T-helper 2 cell (primary cell): Measurements from ENCODE around the gene SLC5A10.

Experiments used
- DNase-seq, 5 experiments: peaks; one replicate each; pipeline versions ENCODE4 v3.0.0 to v3.0.0-alpha.2; 2012 to 2022

Gene SLC5A10

GRCh38 chr17:18965530-18966236, 13.7 kb downstream of the SLC5A10 start:
- no peak for DNase-seq

DNA sequence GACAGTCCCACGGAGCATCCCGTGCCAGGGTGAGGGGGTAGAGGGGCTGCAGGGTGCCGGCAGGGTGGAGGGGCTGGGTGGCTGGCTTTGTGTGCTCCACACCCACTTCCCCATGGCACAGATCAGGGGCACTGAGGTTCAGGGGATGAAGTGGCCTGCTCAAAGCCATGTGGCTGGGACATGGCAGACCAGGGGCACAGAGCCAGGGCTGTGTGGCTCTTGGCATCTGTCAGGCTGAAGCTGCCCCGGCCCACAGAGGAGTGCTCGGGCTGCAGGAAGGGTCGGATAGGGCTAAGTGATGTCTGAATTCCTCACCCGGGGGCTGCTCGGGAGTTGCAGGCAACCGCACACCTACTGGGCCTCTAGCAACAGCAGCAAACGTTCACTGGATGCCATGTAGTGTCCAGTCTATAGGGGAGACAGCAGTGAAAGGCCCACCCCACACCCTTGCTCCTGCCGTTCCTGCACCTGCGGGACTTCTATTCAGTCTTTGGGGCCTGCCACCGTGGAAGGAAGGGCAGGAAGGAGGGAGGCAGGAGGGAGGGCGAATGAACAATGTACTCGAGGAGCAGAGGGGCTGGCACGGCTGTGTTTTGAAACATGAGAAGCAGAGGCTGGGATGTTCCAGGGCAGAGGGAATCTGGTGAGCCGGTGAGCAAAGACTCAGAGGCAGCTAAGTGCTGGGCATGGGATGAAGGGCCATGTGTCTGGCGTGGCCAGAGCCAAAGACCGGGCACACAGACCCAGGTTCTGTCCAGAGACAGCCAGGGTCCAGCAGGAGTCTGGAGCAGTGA, 15.1 kb downstream of the SLC5A10 start:
- no peak for DNase-seq

- no peak for DNase-seq
Observed at GRCh38 chr17:18967916-18968315, 16.0 kb downstream of the SLC5A10 start.

DNA sequence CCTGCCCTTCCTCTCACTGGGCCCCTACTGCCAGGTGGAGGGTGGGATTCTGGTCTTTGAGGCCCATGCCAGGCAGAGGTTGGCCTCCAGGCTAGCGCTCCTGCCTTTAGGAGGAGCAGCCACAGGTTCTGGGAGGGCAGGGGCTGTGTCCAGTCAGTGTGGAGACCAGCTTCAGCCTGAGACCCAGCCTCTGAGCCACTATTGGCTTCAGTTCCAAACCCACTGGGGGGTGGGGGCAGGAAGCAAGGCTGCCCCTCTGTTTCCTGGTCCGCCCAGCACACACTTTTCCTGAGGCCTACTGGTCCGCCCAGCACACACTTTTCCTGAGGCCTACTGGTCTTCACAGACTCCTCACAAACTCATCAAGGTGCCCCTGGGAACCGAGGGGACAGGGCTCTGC, 16.4 kb downstream of the SLC5A10 start:
- DNase-seq: no peak

- no peak for DNase-seq
Observed at GRCh38 chr17:18968945-18969887, 17.3 kb downstream of the SLC5A10 start.

- no peak for DNase-seq
Observed at GRCh38 chr17:18970582-18971480, 18.9 kb downstream of the SLC5A10 start.

- no peak for DNase-seq
Observed at GRCh38 chr17:18971801-18972200, 19.8 kb downstream of the SLC5A10 start.

DNA sequence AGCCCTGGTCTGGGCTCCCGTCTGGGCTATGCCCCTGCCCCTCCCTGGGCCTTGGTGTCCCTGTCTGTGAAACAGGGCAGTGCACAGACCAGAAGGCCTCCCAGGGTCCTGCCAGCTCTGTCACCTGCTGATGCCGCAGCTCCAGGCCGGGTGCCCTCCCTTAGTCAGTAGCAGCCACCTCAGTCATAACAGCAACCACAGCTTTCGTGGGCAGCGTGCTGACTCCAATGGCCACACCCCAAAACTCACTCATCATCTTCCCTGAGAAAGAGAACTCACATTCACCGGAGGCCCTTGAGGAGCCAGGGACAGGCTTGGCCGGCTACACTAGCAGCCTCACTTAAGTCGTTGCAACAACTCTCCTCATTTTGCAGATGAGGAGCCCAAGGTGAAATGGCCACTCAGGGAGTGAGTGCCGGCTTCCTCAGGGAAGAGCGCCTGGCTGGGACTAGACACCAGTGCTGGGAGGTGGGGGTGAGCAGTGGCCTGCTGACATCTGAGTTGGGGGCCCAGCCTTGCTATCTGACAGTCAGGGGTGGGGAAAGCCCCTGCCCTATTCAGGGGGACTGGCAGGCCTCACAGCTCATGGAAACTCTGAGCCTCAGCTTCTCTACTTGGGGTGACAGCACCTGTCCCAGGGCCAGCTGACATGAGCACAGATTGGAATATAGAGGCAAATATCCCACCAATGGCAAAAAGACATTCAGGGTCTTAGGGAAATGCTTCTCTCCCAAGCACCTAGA, 22.6 kb downstream of the SLC5A10 start:
- peak in 1 of 5 experiments; percentile 33 for DNase-seq

DNA sequence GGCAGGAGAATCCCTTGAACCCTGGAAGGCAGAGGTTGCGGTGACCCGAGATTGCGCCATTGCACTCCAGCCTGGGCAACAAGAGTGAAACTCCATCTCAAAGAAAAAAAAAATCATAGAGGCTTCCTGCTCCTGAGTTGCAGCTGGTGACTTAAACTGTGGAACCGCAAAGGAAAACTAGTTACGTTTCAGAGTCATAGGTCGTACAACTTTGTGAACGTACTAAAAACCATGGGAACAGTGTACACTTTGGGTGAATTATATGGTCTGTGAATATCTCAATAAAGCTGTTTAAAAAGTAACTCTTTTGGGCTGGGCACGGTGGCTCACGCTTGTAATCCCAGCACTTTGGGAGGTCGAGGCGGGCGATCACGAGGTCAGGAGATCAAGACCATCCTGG, 23.6 kb downstream of the SLC5A10 start:
- no peak for DNase-seq

DNA sequence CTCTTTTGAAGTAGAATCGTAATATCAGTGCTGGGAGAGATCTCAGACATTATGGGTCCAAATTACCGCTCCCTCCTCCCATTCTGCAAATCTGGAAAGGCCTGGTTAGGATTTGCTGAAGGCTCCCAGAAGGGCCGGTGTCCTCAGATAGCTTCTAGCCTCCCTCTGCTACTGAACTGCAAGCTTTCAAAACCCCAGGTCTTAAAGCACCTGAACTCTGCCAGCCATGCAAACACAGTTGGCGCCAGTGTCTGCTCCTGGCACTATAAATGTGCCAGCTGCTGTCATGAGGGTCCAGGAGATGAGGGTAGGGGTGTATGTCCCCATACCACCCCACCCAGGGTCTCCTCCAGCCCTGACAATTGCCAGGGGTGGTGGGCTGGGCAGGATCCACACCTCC, 24.2 kb downstream of the SLC5A10 start:
- no peak for DNase-seq

DNA sequence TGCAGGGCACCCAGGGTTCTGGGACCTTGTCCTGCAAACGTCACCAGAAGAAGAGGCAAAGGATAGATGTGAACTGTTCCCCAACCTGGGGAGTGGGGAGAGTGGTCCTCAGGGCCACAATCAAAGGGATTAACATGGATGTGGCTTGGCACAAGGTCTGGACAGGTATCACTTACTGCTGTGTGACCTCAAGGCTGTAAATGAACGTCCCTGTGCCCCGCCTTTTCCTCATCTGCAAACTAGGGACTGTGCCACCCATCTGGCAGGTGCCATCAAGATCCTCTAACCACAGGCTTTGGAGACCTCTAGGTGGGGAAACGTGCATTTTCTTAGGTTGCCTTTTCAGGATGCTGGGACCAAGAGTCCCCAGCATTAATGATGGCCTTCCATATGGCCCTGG, 25.1 kb downstream of the SLC5A10 start:
- DNase-seq: no peak

DNA sequence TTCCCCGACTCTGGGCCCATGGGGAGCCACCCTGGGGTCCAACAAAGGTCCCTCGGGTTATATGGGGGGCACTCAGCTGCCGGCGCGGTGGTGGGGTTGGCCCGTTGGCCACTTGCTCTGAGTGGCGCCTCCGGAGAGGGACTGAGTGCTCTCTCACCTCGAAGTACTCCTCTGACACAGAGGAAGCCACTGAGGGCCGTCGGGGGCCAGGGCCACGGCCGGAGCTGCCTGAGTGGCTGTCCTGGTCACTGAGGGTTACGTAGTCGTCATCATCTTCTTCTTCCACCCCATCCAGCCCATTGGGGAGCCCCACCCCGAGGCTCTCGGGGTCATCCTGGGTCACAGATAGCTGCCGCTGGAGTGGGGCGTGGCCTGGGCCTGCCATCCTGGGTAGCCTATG, 25.7 kb downstream of the SLC5A10 start:
- no peak for DNase-seq

DNA sequence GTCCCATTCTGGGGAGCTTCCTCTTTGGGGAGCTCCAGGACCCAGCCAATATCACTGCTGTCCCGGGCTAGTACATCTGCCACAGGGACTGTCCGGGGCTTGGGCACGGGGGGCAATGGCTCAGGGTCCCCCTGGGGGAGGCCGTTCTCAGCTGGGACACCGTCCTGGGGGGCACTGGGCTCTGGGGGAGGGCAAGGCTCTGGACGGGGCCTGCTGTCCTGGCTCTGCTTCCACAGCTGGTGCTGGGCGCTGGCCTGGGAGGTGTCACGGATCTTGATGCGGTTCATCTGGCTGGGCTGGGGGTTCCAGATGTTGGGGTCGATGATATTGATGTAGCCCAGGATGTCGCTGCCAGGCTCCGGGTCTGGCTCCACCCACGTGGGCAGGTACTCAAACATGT, 26.1 kb downstream of the SLC5A10 start:
- no peak for DNase-seq

GRCh38 chr17:18978655-18979054, 26.7 kb downstream of the SLC5A10 start:
- no peak for DNase-seq

- DNase-seq: no peak
Observed at GRCh38 chr17:18980682-18981334, 28.8 kb downstream of the SLC5A10 start.

DNA sequence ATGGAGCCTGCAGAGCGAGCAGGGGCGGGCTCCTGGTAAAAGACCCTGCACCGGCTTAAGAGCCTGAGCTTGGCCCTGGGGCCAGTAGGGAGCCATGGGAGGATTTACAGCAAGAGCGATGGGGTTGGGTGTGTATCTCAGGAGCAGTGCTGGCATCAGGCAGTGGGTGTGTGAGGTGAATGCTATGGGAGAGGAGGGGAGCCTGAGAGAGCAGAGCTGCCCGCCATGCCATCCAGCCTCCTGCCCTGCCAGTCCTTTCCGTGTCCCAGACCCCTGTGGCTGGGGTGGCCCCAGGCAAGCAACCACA, 29.3 kb downstream of the SLC5A10 start:
- DNase-seq: no peak

DNA sequence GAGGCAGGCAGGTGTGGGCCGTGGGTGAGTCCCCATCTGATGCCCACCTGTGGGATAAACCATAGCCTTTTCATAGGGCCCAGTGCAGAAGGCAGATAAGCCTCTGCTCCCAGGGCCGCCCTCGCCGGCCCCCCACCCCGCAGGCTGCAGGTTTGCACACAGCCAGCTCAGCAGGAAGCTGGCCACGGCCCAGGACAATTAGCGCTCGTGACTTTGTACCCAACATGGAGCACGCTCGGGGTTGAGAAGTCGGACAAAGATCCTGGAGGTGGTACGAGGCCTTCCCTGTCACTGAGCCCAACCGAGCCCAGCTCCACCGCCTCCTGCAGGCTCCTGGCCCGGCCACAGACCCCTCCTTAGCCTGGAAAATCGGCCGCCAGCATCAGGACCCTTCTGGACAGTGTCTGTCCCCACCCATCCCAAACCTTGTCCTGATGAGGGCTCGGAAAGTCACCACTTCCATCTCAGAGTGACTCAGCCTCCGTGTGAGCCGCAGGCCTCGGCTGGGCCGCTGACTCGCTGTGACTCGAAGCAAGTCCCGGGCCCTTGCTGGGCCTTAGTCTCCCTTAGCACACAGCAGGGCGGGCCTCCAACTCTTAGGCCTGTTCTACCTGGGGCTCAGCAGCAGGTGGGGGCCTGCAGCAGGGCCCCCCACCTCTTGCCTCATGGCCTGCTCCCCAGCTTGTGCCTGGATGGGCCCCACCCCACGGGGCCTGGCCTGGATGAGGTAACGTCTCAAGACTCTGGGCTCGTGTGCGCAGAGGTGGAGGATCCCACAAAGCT, 29.9 kb downstream of the SLC5A10 start:
- no peak for DNase-seq

DNA sequence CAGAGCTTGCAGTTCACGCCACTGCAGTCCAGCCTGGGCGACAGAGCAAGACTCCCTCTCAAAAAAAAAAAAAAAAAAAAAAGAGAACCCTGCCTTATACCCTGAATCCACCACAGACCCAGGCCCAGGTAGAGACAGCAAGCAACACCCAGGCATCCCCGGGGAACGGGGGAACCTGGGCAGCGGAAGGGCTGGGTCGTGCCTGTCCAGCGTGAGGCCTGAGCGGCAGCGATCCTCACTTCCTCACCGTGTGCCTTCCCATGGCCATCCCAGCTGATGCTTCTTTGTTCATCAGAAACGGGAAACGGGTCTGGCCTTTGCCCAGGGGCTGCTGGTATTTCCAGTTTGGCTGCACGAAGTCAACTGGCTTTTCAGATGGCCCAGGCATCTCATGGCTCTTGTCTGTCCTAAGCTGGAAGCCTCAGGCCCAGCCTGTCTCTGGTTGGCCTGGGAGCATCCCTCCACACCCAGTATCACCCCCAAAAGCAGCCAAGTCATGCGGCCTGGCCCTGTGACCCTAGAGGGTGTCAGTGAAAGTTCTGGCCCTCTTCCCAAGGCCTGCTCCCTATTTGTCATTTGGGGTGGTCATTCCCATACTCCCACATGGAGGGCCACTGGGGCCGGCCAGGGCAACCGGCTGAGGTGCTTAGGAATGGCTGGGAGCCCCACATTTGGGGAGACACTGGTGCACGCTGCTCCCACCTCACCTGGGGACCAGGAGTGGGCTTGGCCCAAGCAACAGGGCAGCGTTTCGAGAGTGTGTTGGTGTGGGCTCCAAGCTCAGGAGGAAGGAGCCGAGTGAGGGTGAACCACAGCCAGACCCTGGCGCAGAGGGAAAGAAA, 32.5 kb downstream of the SLC5A10 start:
- DNase-seq: no peak

- no peak for DNase-seq
Observed at GRCh38 chr17:18985475-18985874, 33.5 kb downstream of the SLC5A10 start.
